K562 (cell line): ENCODE results near the gene ZDHHC8. TPM values are rescaled to one million over a fixed set of nuclear protein-coding genes. Genes with fewer than 3 reads are reported as not detected.

Experiments
- ATAC-seq: fragments of 200-7000 bp; cut with Tn5 transposase; 3 replicates; pipeline ENCODE4 v1.9.1; 2020; ENCODE audit warnings: moderate library complexity
- BruUV-seq: library from RNA; stranded (reverse); fragments of 400-500 nt; replicated peaks from 2 replicates; lab custom pipeline; 2021; lab: Mats Ljungman, UMichigan
- CTCF ChIA-PET: fragments of 300-600 bp; formaldehyde crosslinking; extraction: SDS; loops from one replicate; lab custom pipeline; 2021; ENCODE audit warnings: low intra/inter-chr PET ratio; lab: Yijun Ruan, JAX
- POLR2A ChIA-PET: fragments of 300-600, 350-650 bp; sonication (Branson Sonifier 250); formaldehyde crosslinking; extraction: SDS; loops from one replicate; lab custom pipeline; 2021; ENCODE audit warnings: antibody characterized with exemption, inconsistent platforms; lab: Yijun Ruan, JAX
- DNase-seq, 4 experiments: peaks; one replicate each; pipeline versions ENCODE4 v3.0.0 to v3.0.0-alpha.2; 2011 to 2018; ENCODE audit warnings: low spot score in 3 of 4, mixed read lengths in 3 of 4; ENCODE audit errors: extremely low read depth in 1 of 4
- FAIRE-seq: peaks from 2 replicates; lab custom pipeline; 2011; peaks lifted over from hg19 to GRCh38; lab: Jason Lieb, UNC
- H2AFZ ChIP-seq: 2 replicates; pipeline ENCODE4 v1.6.0; 2011; ENCODE audit warnings: low read depth, low read length, control low read depth, inconsistent platforms
- H3K27ac ChIP-seq: fragments of 200-600 bp; 3 replicates; pipeline ENCODE4 v1.8.0; 2011; ENCODE audit warnings: low read depth, mild to moderate bottlenecking, control low read depth, inconsistent platforms, low read length, moderate library complexity, mixed read lengths; ENCODE audit errors: extremely low read depth
- H3K27me3 ChIP-seq, 2 experiments: fragments of 300-600 bp in 1 of 2; 2 replicates in 1 of 2; 3 replicates in 1 of 2; pipeline versions ENCODE4 v1.6.0 to v1.8.0; 2011; ENCODE audit warnings: inconsistent platforms in 2 of 2, low read length in 2 of 2, mild to moderate bottlenecking in 1 of 2, mixed read lengths in 1 of 2, moderate library complexity in 1 of 2; ENCODE audit not compliant: control insufficient read depth in 2 of 2, insufficient read depth in 2 of 2
- H3K36me3 ChIP-seq: fragments of 300-600 bp; 3 replicates; pipeline ENCODE4 v1.8.0; 2011; ENCODE audit warnings: mild to moderate bottlenecking, low read length, inconsistent platforms; ENCODE audit not compliant: control insufficient read depth, insufficient read depth
- H3K4me1 ChIP-seq, 2 experiments: fragments of 200-600 bp in 1 of 2; replicated peaks in 1 of 2; 2 replicates in 1 of 2; 3 replicates in 1 of 2; pipeline versions ENCODE4 v1.5.1 to v1.8.0; 2011; ENCODE audit warnings: inconsistent platforms in 2 of 2, low read length in 2 of 2, mild to moderate bottlenecking in 1 of 2, mixed read lengths in 1 of 2, moderate library complexity in 1 of 2; ENCODE audit not compliant: control insufficient read depth in 2 of 2, insufficient read depth in 2 of 2
- H3K4me2 ChIP-seq: 2 replicates; pipeline ENCODE4 v1.6.1; 2011; ENCODE audit warnings: low read length, control low read depth, inconsistent platforms, mixed read lengths; ENCODE audit not compliant: insufficient read depth
- H3K4me3 ChIP-seq: fragments of 200-600 bp; sonication (generic), shearing (Covaris generic); 2 replicates; pipeline ENCODE4 v1.5.1; 2016; ENCODE audit warnings: control low read depth, inconsistent platforms
- H3K79me2 ChIP-seq: fragments of 200-600 bp; 3 replicates; pipeline ENCODE4 v1.8.0; 2011; ENCODE audit warnings: low read length, inconsistent platforms; ENCODE audit not compliant: control insufficient read depth, insufficient read depth
- H3K9ac ChIP-seq, 2 experiments: 2 replicates each; pipeline versions ENCODE4 v1.6.0 to v1.6.1; 2011; ENCODE audit warnings: low read depth in 2 of 2, low read length in 2 of 2, control low read depth in 1 of 2, inconsistent platforms in 1 of 2, mild to moderate bottlenecking in 1 of 2, mixed read lengths in 1 of 2; ENCODE audit not compliant: insufficient read depth in 1 of 2
- H3K9me1 ChIP-seq: one replicate; pipeline ENCODE4 v1.6.0; 2011; ENCODE audit warnings: inconsistent platforms, mild to moderate bottlenecking, low read length, moderate library complexity; ENCODE audit not compliant: control insufficient read depth, insufficient read depth
- H3K9me3 ChIP-seq: replicated peaks from 2 replicates; pipeline ENCODE4 v1.5.1; 2011; ENCODE audit warnings: low read depth, low read length, inconsistent platforms; ENCODE audit not compliant: control insufficient read depth, insufficient read depth
- H4K20me1 ChIP-seq: replicated peaks from 2 replicates; pipeline ENCODE4 v1.6.1; 2011; ENCODE audit warnings: low read length, inconsistent platforms, mixed read lengths; ENCODE audit not compliant: control insufficient read depth, insufficient read depth
- CHCHD3 ChIP-seq: fragments of 250-450 bp; sonication (Bioruptor Pico); IDR thresholded peaks from 2 replicates; pipeline ENCODE4 v2.1.2; 2022; ENCODE audit warnings: mild to moderate bottlenecking
- ETS1 ChIP-seq: conservative IDR thresholded peaks from 2 replicates; pipeline ENCODE4 v1.6.1; 2011; ENCODE audit warnings: low read depth, mild to moderate bottlenecking, low read length; ENCODE audit not compliant: control insufficient read depth
- RBM14 ChIP-seq: fragments of 200-400 bp; formaldehyde crosslinking; IDR thresholded peaks from 2 replicates; pipeline ENCODE4 v1.6.1; 2018; ENCODE audit warnings: low read depth, mild to moderate bottlenecking, low read length, moderate library complexity, borderline replicate concordance; ENCODE audit not compliant: insufficient read depth
- YY1 ChIP-seq, 3 experiments: IDR thresholded peaks; 2 replicates each; pipeline ENCODE4 v1.6.1; 2011; ENCODE audit warnings: low read length in 2 of 3, mild to moderate bottlenecking in 2 of 3, moderate library complexity in 2 of 3, borderline replicate concordance in 1 of 3, control low read depth in 1 of 3, low read depth in 1 of 3; ENCODE audit not compliant: insufficient read depth in 3 of 3, insufficient replicate concordance in 2 of 3, control insufficient read depth in 1 of 3, insufficient read length in 1 of 3; ENCODE audit errors: extremely low read depth in 1 of 3
- ZNF740 ChIP-seq, 3 experiments: fragments of 200-800 bp in 1 of 3; sonication (Bioruptor generic) in 1 of 3; sonication (generic) in 1 of 3; formaldehyde crosslinking in 1 of 3; IDR thresholded peaks; 2 replicates each; pipeline versions ENCODE4 v1.6.1 to v1.8.0; 2016 to 2022; ENCODE audit warnings: mild to moderate bottlenecking in 2 of 3, missing compliant biosample characterization in 2 of 3, missing genetic modification characterization in 2 of 3, missing genetic modification reagents in 1 of 3
- WGBS: fragments of 100-300 bp; shearing (Covaris generic); methylation state at CpG from one replicate; pipeline ENCODE4 v1.1.6; 2016; ENCODE audit warnings: low coverage, mixed read lengths; ENCODE audit not compliant: insufficient coverage; ENCODE audit errors: missing lambda C conversion rate; 5-methylcytosine and 5-hydroxymethylcytosine counted together
- in situ Hi-C: fragments of 300-500 bp; cut with MboI; formaldehyde crosslinking; loops from 4 replicates; pipeline ENCODE4 v1.15.0; 2018; ENCODE audit warnings: inconsistent platforms, mixed read lengths
- intact Hi-C: fragments of 100-400 bp; cut with micrococcal nuclease; formaldehyde crosslinking; loops from 2 replicates; pipeline ENCODE4 v1.14.2; 2022
- polyA plus RNA-seq, 8 experiments: library from polyadenylated mRNA; depleted of rRNA in 4 of 8; stranded (reverse) in 5 of 8; unstranded in 3 of 8; fragments of >200 nt; fragmentation: Nextera tagmentation in 2 of 8; fragmentation: Illumina TruSeq in 1 of 8; extraction: Ambion mirVana in 2 of 8; extraction: Trizol in 1 of 8; gene quantifications; 2 replicates each; pipeline versions ENCODE4 v1.2.1 to v1.2.3, GENCODE V29; 2011 to 2014; ENCODE audit warnings: inconsistent platforms in 1 of 8, missing spikeins in 1 of 8
- total RNA-seq, 7 experiments: library from RNA; depleted of rRNA in 6 of 7; stranded (reverse); fragments of >200 nt in 6 of 7; fragmentation: Illumina TruSeq in 2 of 7; extraction: Trizol in 2 of 7; gene quantifications; 2 replicates each; pipeline versions ENCODE4 v1.2.1 to v1.2.3, GENCODE V29; 2011 to 2021; ENCODE audit warnings: low replicate concordance in 1 of 7

The ZDHHC8 gene
- total and polyA plus RNA-seq, 9 of the 15 experiments (the other 6 are each of a cell fraction or from before 2014, with no cell fraction given) = 0.04 to 109 (median 16.4) TPM

- ChIA-PET CTCF (interaction anchor here (0.5 to 5.8 kb wide), 9 partner anchors 10 to 535 kb away, joined by 3 to 80 read pairs (median 5); no protein-coding TSS in a partner anchor), POLR2A (interaction anchor here (0.6 to 8.3 kb wide), 21 partner anchors 9 to 916 kb away, joined by 3 to 212 read pairs (median 4); partner anchors contain the start of genes GP1BB, RANBP1 and TRMT2A)
- Histone ChIP-seq H2AFZ (no peak overlapping the region), H3K36me3 (peaks cover 36% of the 10 kb centered on the region; the same call in 2 of the 3 replicates), H3K4me2 (no peak overlapping the region), H3K79me2 (peaks cover 24% of the 10 kb centered on the region), H3K9me1 (peaks cover 4% of the 10 kb centered on the region), H3K4me3 (no peak overlapping the region), H3K9me3 (no peaks in the 10 kb centered on the region), H3K9ac (no peak overlapping the region), H3K27me3 (no peaks in the 10 kb centered on the region), H3K4me1 (peaks cover 11 to 75% of the 10 kb centered on the region in 2 experiments), H4K20me1 (peaks cover 73% of the 10 kb centered on the region), H3K27ac (no peak overlapping the region)
- no TSS peak for BruUV-seq
- intact Hi-C loops (loop anchor here (1.0 kb wide), 3 partner anchors 11 to 399 kb away; no protein-coding TSS in a partner anchor), in situ Hi-C loops (loop anchor here (5.0 kb wide), 1 partner anchor 157 kb away; no protein-coding TSS in a partner anchor)
- TF ChIP-seq CHCHD3 (CRISPR knock-in tag) = no peak
- TF ChIP-seq YY1 (IDR thresholded peaks at IDR 0.05; ENCODE audit: borderline replicate concordance in 1 of 3, control insufficient read depth in 1 of 3, extremely low read depth in 1 of 3, insufficient read depth in 3 of 3, insufficient read length in 1 of 3, insufficient replicate concordance in 2 of 3, low read depth in 1 of 3, low read length in 2 of 3) = peak in 2 of 3 experiments; percentile 50 to 64
- 0 out of 2 replicates have a peak, but pooled peaks have one; percentile 27 for TF ChIP-seq ETS1
- TF ChIP-seq ZNF740 (CRISPR knock-in tag; IDR thresholded peaks at IDR 0.05) = no peak
- peak in 1 of 2 experiments; percentile 57; a peak in 2 of 4 replicates for TF ChIP-seq ZNF740 (tag; IDR thresholded peaks at IDR 0.05)
- TF ChIP-seq RBM14 = peak; percentile 9; the same call in 1 of the 2 replicates
- no peak for ATAC-seq
- no peak for FAIRE-seq
- WGBS = 68% methylated on average over 3 of the region's 3 CpGs
- DNase-seq = no peak
Observed at GRCh38 chr22:20129747-20130014, 1.9 kb upstream of the ZDHHC8 start.
